ENCODE results near the gene MRTFB. TPM values are rescaled to one million over a fixed set of nuclear protein-coding genes. Genes with fewer than 3 reads are reported as not detected.
A peak's percentile ranks its signal among the peaks of the same experiment; 100 is the strongest.

Gene MRTFB
- total and polyA plus RNA-seq, 2 of the 13 experiments (the other 11 are each of a cell fraction or from before 2014, with no cell fraction given) = 11.4 to 14.0 TPM

DNA sequence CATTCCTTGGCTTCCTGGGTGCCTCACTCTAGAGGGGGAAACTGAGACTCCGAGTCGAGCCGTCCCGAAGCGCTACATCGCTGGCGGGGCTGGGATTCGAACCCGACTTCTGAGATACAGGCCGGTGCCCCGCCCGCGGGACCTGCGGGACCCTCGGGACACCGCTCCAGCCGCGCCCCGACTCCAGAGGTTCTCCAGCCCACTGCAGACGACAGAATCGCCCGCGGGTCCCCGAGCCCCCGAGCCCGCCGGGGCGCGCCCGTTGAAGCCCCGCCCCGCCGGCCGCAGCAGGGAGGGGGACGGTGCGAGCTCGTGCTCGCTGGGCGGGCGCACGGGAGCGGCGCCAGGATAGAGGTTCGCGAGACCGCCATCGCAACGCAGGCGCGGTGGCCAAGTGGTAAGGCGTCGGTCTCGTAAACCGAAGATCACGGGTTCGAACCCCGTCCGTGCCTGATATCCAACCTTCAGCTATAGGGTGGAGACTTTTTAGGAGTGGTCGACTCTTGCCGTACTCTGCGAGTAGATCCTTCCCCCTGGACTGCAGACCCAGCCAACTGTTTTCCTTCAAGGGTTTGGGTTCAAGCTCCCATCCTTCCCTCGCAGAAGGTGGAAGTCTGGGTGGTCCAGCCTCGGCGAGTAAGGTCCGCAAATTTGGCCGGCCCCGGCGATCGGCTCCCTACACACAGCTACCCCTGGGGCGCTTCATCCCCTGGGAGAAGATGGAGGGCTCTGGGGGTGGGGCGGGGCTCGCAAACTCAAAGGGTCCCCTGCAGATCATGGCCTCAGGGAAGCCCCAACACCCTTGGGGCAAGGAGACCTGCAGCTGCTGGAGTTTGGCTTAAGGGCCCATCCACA lies 214.6 kb downstream of the MRTFB start (continued):
- TF ChIP-seq, protein P1, sequence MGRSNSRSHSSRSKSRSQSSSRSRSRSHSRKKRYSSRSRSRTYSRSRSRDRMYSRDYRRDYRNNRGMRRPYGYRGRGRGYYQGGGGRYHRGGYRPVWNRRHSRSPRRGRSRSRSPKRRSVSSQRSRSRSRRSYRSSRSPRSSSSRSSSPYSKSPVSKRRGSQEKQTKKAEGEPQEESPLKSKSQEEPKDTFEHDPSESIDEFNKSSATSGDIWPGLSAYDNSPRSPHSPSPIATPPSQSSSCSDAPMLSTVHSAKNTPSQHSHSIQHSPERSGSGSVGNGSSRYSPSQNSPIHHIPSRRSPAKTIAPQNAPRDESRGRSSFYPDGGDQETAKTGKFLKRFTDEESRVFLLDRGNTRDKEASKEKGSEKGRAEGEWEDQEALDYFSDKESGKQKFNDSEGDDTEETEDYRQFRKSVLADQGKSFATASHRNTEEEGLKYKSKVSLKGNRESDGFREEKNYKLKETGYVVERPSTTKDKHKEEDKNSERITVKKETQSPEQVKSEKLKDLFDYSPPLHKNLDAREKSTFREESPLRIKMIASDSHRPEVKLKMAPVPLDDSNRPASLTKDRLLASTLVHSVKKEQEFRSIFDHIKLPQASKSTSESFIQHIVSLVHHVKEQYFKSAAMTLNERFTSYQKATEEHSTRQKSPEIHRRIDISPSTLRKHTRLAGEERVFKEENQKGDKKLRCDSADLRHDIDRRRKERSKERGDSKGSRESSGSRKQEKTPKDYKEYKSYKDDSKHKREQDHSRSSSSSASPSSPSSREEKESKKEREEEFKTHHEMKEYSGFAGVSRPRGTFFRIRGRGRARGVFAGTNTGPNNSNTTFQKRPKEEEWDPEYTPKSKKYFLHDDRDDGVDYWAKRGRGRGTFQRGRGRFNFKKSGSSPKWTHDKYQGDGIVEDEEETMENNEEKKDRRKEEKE (IDR thresholded peaks at IDR 0.05) = no peak
- TF ChIP-seq, protein P2, sequence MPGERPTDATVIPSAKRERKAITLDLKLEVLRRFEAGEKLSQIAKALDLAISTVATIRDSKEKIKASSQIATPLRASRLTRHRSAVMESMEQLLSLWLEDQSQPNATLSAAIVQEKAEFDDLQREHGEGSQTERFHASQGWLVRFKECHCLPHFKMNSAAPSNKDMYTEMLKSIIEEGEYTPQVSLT (CRISPR knock-in tag; IDR thresholded peaks at IDR 0.05; ENCODE audit: borderline replicate concordance, low read depth) = no peak; the same call in 1 of the 2 replicates
- TF ChIP-seq ZFYVE20 (CRISPR knock-in tag; IDR thresholded peaks at IDR 0.05; ENCODE audit: borderline replicate concordance, low read depth) (peak; percentile 57; the same call in 1 of the 2 replicates), ZNF350 (CRISPR knock-in tag; IDR thresholded peaks at IDR 0.05; ENCODE audit: borderline replicate concordance, low read depth) (peak; percentile 92), MAFK (conservative IDR thresholded peaks at IDR 0.05 in 1 of 2, IDR thresholded peaks at IDR 0.05 in 1 of 2; ENCODE audit: low read length in 2 of 2) (no peak), ONECUT2 (CRISPR knock-in tag; IDR thresholded peaks at IDR 0.05) (peak; percentile 64; the same call in 1 of the 2 replicates), XBP1 (CRISPR knock-in tag; IDR thresholded peaks at IDR 0.05) (peak; percentile 77), RFX5 (IDR thresholded peaks at IDR 0.05; ENCODE audit: low read depth, low read length) (no peak), ZNF260 (CRISPR knock-in tag; IDR thresholded peaks at IDR 0.05; ENCODE audit: borderline replicate concordance, low read depth) (peak; percentile 55; the same call in 1 of the 2 replicates), MAFF (IDR thresholded peaks at IDR 0.05; ENCODE audit: low read depth, low read length) (no peak), SNAPC4 (CRISPR knock-in tag; IDR thresholded peaks at IDR 0.05) (0 out of 2 replicates have a peak, but pooled peaks have one; percentile 59), ZNF230 (CRISPR knock-in tag; IDR thresholded peaks at IDR 0.05) (peak; percentile 93)
- TF ChIP-seq, protein P3, sequence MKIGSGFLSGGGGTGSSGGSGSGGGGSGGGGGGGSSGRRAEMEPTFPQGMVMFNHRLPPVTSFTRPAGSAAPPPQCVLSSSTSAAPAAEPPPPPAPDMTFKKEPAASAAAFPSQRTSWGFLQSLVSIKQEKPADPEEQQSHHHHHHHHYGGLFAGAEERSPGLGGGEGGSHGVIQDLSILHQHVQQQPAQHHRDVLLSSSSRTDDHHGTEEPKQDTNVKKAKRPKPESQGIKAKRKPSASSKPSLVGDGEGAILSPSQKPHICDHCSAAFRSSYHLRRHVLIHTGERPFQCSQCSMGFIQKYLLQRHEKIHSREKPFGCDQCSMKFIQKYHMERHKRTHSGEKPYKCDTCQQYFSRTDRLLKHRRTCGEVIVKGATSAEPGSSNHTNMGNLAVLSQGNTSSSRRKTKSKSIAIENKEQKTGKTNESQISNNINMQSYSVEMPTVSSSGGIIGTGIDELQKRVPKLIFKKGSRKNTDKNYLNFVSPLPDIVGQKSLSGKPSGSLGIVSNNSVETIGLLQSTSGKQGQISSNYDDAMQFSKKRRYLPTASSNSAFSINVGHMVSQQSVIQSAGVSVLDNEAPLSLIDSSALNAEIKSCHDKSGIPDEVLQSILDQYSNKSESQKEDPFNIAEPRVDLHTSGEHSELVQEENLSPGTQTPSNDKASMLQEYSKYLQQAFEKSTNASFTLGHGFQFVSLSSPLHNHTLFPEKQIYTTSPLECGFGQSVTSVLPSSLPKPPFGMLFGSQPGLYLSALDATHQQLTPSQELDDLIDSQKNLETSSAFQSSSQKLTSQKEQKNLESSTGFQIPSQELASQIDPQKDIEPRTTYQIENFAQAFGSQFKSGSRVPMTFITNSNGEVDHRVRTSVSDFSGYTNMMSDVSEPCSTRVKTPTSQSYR (CRISPR knock-in tag; IDR thresholded peaks at IDR 0.05; ENCODE audit: borderline replicate concordance) = peak; percentile 75; the same call in 1 of the 2 replicates
- TF ChIP-seq, protein P4, sequence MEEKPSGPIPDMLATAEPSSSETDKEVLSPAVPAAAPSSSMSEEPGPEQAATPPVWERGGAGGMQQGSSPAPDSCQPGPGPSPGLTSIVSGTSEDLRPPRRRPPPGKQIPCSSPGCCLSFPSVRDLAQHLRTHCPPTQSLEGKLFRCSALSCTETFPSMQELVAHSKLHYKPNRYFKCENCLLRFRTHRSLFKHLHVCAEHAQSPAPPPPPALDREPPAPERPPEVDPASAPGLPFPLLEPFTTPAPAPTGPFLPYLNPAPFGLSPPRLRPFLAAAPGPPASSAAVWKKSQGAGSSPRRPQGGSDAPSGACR (CRISPR knock-in tag; IDR thresholded peaks at IDR 0.05) = peak; percentile 81

Measured in HepG2 (cell line).